Testis (tissue), 2 donors: Measurements from ENCODE around the gene GNL1.

Source experiments
- CTCF ChIP-seq, 3 experiments: fragments of 450-650 bp in 2 of 3; fragments of 200-600 bp in 1 of 3; sonication (generic) in 1 of 3; IDR thresholded peaks; one replicate each; pipeline ENCODE4 v1.5.1; 2016 to 2019; ENCODE audit warnings: antibody characterized with exemption in 3 of 3, mild to moderate bottlenecking in 2 of 3, moderate library complexity in 1 of 3
- POLR2A ChIP-seq: fragments of 450-650 bp; IDR thresholded peaks from one replicate; pipeline ENCODE4 v1.6.1; 2017; ENCODE audit warnings: antibody characterized with exemption, mild to moderate bottlenecking, moderate library complexity

- TF ChIP-seq CTCF (IDR thresholded peaks at IDR 0.05) (no peak), POLR2A (no peak)
Measured at GRCh38 chr6:30570263-30570662, 14.0 kb upstream of the GNL1 start.
